ENCODE data around the gene SAA4.
"Not testable (repeated sequence)": the region's sequence is repeated elsewhere in the genome, so short reads cannot be mapped to it uniquely, and the experiment has no call there.

SAA4 gene

DNA sequence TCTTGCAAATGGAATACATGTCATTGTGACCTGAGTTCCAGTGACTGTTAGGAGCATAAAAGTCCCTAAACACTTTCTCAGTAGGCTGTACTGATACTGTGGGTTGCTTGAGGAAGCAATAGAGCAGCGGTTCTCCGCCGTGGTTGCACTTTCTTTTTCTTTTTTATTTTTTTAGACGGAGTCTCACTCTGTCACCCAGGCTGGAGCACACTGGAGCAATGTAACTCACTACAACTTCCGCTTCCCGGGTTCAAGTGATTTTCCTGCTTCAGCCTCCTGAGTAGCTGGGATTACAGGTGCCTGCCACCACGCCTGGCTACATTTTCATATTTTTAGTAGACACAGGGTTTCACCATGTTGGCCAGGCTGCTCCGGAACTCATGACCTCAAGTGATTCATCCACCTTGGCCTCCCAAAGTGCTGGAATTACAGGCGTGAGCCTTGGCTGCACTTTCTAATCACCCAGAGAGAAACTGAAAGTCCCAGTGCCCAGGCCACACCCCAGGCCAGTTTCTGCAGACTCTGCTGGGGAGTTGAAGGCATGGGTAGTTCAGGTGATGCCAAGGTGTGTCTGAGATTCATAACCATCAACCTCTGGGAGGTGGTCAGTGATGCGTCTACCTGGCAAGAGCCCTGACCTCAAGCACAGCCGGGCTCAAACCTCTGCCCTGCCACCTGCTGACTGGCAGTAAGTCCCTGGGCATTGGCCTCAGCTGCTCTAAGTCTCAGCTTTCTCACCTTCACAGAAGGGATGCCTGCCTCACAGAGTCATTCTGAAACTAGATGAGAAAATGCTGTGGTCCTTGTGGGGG lies 10.0 kb upstream of the SAA4 start:
- not testable (repeated sequence) for DNase-seq

DNA sequence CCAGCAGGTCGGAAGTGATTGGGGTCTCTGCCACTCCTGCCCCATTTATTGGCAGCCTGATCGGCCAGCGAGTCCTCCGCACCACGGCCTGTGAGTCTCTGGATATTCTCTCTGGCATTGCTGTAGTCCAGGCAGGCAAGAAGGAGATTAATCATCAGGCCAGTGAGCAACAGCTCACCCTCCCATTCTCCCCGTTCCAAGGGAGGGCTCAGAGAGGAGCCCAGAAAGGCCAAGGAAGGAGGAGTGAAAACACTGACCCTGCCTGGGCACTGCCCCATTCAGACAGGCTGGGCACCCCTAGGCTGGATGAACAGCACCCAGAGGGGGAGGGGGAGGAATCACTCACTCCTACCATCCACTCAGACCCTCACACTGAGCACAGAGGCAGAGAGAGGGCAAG lies 8.8 kb upstream of the SAA4 start:
- DNase-seq, result no peak

GRCh38 chr11:18243783-18244362 lies 7.3 kb upstream of the SAA4 start:
- peak; percentile 35 for DNase-seq

GRCh38 chr11:18239655-18240054 lies 3.1 kb upstream of the SAA4 start:
- no peak for DNase-seq

DNA sequence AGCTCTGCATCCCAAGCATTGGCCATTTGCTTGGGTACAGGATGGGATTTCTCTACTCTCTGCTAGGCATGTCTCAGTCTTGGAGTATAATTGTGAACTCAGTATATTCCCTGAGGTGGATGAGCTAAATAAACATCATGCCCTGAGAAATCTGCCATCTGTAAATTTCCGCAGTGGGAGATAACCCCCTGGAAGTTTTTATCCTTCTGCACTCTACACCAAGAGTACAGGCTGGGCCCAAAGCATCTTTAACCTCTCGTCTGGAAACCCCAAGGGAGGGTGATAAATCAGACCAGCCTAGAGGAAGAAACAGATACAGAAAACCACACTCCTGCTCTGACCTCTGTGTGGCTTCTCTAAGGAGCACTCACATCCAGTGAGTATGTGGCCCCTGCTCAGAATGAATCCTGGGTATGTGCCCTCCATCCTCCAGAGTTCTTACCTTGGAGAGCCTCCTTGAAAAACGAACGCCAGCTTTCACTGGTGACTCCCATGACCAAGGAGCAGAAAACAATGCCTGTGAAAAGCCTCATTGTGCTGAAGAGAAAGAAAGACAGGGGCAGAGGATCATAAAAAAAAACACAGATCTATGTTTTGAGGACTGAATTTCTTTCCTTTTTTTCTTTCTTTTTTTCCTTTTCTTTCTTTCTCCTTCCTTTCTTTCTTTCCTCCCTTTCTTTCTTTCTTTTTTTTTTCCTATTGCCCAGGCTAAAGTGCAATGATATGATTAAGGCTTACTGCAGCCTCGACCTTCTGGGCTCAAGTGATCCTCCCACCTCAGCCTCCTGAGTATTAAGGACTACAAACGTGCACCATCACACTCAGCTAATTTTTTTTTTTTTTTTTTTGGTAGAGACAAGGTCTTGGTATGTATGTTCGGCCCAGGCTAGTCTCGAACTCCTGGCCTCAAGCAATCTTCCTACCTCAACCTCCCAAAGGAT lies 938 bp downstream of the SAA4 start:
- DNase-seq, result no peak

GRCh38 chr11:18233912-18234311 lies 2.7 kb downstream of the SAA4 start:
- DNase-seq, result no peak

GRCh38 chr11:18230859-18231258 lies 5.7 kb downstream of the SAA4 start:
- no peak for DNase-seq

GRCh38 chr11:18229501-18229900 lies 7.1 kb downstream of the SAA4 start:
- DNase-seq, result no peak

DNA sequence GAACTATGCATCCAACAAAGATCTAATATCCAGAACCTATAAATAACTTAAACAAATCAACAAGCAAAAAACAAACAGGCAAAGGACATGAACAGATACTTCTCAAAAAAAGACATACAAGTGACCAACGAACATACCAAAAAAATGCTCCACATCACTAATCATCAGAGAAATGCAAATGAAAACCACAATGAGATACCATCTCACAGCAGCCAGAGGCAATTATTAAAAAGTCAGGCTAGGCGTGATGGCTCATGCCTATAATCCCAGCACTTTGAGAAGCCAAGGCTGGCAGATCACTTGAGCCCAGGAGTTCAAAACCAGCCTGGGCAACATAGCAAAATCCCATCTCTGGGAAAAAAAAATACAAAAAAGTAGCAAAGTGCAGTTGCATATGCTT lies 10.7 kb downstream of the SAA4 start:
- peak; percentile 7 for DNase-seq

DNA sequence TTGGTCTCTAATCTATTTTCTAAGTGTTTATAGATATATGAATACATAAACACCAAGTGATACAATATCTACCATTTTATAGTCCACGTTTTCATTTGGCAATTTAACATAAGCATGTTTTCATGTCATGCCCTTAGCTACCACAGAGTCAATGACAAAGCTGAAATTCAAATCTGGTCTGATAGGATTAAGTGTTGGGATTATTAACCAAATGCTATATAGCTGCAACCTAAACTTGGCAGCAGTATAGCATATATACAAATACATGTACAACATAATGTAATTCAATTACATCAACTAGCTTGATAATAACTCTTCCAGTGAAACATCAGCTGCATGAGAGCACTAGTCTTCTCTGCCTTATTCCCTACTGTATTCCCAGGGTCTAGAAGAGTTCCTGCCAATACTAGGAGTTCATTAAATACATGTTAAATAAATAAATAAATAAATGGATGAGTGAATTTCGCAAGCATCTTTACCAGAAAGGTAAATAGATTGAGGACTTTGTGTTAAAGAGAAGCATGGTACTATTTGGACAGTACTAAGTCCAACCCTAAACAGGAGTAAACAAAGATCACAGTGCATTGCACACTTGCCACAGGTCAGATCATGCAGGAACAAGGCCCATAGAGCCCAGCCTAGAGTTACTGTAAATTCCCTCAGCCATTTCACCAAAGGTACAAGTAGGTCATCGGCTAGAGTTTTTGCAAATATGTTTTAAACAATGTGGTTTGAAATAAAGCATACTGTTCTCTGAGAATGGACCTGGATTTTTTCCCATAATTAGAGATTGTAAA lies 12.8 kb downstream of the SAA4 start:
- DNase-seq, result no peak

DNA sequence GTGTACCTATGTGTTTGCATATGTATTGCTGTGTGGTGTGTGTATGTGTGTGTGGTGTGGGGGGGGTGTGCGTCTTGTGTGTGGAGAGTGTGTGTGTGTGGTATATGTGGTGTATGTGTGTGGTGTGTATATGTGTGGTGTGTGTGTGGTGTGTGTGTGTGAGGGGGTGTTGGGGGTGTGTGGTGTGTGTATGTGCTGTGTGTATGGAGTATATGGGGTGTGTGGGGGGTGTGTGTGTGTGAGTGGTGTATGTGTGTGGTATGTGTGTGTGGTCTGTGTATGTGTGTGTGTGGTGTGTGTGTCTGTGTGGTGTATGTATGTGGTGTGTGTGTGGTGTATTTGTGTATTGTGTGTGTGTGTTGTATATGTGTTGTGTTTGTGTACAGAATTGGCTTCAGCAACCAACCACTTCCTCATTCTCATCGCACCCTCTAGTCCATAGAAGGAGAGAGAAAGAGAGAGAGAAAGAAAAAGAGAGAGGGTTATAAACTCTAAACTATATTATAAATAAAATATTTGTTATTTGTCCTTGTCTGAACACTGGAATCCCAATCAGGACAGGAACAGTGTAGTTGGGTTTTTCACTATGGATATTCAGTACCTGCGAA lies 13.7 kb downstream of the SAA4 start:
- DNase-seq, result no peak

- no peak for DNase-seq
Observed at GRCh38 chr11:18221274-18221876, 15.2 kb downstream of the SAA4 start.

DNA sequence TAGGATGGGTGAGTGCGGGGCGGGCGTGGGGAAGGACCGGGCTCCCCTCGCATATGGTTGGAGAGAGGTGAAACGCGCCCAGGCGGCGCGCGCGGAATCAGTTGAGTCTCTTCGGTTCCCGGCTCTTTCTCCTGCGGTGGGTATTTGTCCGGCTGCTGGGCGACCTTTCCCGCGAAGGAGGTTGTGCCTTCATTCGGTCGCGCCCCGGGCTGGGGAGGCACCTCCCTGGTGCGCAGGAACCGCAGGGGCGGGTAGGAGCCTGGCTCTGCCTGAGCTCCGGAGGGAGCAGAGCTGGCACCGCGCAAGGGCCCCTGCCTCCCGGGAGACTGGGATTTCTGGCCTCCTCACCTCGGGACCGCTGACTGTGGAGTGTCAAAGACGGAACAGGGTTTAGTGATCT lies 27.5 kb downstream of the SAA4 start:
- DNase-seq, result no peak

- DNase-seq, result no peak
Observed at GRCh38 chr11:18204771-18205170, 31.8 kb downstream of the SAA4 start.

GRCh38 chr11:18204220-18204619 lies 32.4 kb downstream of the SAA4 start:
- no peak for DNase-seq

DNA sequence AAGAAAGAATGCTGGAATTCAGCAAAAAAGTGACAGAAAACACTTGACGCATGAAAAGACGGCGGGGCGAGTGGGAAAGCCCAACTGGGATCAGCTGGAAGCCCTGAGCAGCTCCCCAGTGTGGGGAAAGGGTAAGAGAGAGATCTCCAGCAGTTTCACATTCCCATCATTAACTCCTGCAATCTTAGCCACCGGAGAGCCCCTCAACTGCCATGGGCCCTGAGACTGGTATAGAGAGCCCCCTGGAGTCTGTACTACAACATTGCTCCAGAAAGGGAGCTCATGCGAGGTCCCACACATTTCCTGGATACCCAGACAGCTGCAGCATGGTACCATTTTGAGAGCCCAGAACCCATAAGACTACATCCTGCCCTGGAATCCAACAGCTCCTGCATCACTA lies 32.9 kb downstream of the SAA4 start:
- no peak for DNase-seq

DNA sequence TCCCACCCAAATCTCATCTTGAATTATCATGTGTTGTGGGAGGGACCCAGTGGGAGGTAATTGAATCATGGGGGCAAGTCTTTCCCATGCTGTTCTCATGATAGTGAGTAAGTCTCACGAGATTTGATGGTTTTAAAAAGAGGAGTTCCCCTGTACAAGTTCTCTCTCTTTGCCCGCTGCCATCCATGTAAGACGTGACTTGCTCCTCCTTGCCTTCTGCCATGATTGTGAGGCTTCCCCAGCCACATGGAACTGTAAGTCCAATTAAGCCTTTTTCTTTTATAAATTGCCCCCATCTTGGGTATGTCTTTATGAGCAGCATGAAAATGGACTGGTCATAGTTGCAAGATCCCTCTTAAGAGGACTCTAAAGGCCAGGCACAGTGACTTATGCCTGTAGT lies 38.9 kb downstream of the SAA4 start:
- DNase-seq, result not testable (repeated sequence)

DNA sequence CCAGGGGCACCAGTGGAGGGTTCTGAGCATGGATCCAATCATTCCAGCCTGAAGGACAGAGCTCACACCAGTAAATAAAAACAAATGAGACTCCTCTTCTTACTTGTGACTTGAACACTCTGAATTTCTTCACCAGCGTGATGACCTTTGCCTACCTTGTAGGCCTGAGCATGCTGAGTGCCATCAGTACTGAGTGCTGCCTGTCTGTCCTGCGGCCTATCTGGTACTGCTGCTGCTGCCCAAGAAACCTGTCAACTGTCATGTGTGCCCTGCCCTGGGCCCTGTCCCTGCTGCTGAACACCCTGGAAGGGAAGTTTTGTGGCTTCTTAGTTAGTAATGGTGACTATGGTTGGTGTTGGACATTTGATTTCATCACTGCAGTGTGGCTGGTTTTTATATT lies 40.1 kb downstream of the SAA4 start:
- DNase-seq, result no peak

DNA sequence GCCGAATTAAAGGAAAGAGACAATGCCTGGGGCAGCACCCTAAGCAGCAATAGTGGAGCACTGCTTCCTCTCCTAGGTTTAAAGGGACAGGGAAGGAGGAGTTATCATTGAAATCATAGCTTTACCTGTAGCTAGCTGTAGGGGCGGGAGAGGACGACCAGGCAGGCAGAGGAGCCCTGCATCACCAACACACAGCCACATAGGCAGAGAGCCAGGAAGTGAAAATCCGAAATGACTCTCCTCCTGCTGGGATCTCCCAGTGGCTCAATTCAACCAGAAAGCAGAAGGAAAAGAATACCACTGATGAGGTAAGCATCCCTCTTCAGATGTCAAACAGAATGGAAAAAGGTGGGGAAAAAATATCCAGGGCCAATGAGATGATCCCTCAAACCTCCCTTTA lies 43.6 kb downstream of the SAA4 start:
- no peak for DNase-seq

DNA sequence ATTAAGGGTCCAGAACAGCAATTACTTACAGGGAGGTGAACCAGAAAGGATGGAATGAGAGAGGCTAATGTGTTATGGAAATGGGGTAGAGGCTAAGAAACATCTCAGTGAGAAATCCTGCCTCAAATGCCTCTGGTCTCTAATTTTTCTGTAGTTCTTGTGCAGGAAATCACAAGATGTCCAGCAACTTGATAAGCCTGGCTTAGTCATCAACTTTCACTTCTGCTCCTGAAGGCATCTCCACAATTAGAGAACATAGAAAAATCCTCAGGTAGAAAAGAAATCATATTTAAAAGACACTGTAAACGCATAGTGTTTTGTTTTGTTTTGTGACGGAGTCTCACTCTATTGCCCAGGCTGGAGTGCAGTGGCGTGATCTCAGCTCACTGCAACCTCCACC lies 45.2 kb downstream of the SAA4 start:
- no peak for DNase-seq

DNA sequence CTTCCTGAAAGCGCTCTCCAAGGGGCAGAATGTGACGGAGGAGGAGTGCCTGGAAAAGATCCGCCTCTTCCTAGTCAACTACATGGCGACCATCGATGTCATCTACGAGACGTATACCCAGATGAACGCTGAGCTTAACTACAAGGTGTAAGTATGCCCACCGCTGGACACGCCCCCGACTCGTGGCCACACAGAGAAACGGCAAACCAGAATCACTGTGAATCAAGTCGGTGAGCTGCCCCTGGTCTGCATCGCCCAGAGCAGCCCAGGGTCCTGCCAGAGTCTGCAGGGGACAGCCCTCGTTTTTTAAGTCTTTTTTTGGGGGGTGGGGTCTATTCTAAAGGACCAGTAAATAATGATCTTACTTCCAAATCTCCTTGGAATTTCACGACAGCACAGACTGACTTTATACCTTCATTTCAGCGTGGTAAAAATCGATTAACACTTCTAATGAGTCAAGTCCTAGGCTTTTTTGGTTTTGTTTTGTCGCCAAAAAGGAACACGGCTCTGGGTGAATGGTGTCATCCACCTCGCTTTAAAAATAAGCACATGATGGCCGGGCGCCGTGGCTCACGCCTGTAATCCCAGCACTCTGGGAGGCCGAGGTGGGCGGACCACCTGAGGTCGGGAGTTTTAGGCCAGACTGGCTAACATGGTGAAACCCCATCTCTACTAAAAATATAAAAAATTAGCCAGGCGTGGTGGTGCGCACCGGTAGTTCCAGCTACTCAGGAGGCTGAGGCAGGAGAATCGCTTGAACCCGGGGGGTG lies 46.9 kb downstream of the SAA4 start:
- not testable (repeated sequence) for DNase-seq

Measured in NCI-H526 treated with DMSO at 0.1 percent for 48 hours (cell line).